ENCODE results near the gene PPEF1.

Gene PPEF1, protein sequence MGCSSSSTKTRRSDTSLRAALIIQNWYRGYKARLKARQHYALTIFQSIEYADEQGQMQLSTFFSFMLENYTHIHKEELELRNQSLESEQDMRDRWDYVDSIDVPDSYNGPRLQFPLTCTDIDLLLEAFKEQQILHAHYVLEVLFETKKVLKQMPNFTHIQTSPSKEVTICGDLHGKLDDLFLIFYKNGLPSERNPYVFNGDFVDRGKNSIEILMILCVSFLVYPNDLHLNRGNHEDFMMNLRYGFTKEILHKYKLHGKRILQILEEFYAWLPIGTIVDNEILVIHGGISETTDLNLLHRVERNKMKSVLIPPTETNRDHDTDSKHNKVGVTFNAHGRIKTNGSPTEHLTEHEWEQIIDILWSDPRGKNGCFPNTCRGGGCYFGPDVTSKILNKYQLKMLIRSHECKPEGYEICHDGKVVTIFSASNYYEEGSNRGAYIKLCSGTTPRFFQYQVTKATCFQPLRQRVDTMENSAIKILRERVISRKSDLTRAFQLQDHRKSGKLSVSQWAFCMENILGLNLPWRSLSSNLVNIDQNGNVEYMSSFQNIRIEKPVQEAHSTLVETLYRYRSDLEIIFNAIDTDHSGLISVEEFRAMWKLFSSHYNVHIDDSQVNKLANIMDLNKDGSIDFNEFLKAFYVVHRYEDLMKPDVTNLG

DNA sequence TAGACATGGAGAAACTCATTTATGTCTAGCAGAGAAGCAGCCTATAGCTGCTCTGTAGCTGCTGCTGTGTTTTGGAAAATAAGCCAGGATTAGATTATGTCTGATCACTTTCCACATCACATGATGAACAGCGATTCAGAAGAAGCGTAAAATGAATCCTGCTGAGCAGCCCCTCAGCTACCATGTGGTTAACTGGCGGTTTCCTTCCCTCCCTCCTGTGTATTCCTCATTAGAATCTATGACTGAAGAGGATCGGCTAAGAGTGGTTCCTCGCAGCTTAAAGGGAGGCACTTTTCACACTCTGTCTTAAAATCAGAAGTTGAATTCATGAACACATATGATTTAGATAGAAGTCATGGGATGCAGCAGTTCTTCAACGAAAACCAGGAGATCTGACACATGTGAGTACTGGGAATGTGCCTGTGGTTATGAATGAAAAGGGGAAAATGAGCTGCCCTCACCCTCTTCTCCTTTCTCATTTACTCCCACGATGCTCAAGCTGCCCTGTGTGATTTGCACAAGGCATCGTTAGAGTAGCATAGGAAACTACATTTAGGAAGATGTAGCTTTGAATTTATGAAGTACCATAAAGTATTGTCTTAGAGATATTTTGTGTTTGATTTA is at the start of gene PPEF1:
Gene PPEF1 (plus strand): TSS at position 220 of the 624 bp plus-strand sequence. CDS start 136 bp downstream, at position 356.
- DNase-seq (ENCODE audit: low read depth): no peak

DNA sequence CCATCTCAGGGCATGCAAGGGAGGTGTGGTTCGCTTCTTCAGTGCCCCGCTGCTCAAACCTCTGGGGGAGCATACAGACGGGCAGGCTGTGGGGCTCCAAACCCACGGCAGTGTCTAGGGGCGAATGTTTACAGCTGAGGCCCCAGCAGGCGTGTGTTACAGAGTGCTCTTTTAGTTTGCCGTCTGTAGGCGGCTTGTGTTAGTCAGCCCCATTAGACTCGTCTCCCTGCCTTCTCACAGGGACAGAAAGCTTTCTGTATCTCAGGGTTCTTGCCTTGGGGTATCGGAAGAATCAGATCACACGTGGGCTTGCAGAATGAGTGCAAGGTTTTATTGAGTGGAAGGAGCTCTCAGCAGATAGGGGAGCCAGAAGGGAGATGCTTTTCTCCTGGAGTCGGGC is 46.2 kb upstream of the PPEF1 start:
- DNase-seq (ENCODE audit: low read depth): no peak

DNA sequence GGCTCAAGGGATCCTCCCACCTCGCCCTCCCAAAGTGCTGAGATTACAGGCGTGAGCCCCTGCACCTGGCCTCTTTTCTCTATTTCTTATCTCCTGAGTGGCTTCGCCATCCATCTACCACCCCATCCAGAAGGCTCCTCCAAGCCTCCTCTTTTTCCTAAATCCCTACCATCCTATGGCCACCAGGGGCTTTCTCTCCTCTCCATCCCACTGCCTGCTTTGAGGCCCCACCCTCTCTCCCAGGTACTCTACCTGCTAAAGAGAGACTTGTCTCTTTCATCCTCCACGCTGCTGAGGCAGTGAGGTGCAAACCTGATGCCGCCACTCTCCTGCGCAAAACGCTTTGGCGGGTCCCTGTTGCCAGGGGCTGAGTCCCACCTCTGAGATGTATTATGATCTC is 42.5 kb upstream of the PPEF1 start:
- DNase-seq (ENCODE audit: low read depth): no peak

DNA sequence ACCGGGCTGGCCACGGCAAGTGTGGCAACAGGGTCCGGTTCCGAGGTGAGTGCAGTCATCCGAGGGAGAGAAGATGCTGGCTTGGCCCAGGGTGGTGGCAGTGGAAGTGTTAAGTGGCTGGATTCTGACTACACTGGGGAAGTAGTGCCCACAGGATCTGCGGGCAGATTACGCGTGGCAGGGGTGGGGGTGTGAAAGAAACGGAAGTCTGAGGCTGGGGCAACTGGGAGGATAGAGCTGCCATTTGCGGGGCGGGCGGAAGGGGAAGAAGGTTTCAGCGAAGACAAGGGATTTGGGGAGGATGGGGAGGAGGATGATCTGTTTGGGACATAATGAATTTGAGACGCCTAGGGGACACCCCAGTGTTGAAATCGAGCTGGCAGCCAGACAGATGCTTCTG is 40.8 kb upstream of the PPEF1 start:
- no peak for DNase-seq (ENCODE audit: low read depth)

DNA sequence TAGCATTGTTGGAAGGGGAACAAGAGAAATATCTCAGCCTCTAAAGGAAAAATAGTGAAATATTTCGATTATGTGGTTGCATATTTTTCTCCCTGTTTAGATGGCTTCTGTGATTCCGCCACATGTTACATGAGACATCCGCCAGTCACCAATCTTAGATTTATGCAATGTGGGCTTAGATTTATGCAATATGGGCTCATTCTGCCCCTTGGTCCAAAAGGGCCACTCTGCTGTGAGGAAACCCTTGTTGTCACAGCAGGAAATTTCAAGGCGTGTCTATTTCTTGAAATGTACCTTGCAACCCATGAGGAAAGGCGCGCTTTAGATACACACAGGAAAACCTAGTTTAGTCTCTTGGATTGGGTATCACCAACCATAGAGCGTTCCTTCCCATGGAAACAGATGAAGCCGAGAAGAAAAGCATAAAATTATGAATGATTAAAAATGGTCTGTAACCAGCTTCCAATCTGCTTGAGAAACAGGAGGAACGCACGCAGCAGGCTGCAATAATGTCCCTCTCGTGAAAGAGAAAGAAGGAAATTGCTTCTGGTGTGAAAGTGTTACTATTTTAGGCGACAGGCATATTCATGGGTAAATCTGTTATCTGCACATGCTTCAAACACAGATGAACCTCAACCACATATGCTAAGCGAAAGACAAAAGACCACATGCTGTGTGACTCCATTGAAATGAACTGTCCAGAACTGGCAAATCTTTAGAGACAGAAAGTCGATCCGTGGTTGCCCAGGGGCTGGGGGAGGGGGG is 39.2 kb upstream of the PPEF1 start:
- DNase-seq (ENCODE audit: low read depth): no peak

DNA sequence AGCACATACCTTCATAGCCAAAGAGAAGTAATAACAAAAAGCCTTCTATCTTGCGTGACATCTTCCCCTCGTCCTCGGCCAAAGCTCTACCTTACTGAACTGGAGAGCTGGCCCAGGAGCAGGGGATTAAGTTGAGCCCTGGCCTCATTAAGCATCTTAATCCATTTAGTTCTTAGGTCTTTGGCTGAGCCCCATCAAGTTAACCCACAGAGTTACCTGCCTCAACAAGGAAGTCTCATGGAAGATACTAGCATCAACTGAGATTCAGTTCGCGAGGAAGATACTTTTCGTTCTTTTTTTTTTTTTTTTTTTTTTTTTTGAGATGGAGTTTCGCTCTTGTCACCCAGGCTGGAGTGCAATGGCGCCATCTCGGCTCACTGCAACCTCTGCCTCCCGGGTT is 35.4 kb upstream of the PPEF1 start, which contains the start of gene RS1:
Gene RS1 (minus strand): TSS at position 101 of the 400 bp plus-strand sequence. CDS start 40 bp downstream, at position 61.
- no peak for DNase-seq (ENCODE audit: low read depth)

DNA sequence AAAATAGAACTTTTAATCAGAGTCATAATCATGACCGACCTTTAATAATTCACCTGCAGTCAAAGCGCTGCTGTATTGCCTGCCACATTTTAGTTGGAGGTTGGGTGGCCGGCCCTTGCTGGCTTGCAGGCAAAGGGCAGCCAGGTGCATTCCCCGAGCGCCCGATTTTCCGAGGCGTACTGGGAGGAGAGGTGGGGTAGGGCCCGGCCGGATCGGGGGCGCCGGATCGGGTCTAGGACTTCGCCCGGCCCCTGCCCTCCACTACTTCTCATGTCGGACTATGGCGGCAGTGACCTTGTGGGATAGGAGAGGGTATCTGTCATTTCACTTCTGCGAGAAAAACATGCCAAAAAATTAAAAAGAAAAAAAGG is 33.0 kb upstream of the PPEF1 start:
- no peak for DNase-seq (ENCODE audit: low read depth)

DNA sequence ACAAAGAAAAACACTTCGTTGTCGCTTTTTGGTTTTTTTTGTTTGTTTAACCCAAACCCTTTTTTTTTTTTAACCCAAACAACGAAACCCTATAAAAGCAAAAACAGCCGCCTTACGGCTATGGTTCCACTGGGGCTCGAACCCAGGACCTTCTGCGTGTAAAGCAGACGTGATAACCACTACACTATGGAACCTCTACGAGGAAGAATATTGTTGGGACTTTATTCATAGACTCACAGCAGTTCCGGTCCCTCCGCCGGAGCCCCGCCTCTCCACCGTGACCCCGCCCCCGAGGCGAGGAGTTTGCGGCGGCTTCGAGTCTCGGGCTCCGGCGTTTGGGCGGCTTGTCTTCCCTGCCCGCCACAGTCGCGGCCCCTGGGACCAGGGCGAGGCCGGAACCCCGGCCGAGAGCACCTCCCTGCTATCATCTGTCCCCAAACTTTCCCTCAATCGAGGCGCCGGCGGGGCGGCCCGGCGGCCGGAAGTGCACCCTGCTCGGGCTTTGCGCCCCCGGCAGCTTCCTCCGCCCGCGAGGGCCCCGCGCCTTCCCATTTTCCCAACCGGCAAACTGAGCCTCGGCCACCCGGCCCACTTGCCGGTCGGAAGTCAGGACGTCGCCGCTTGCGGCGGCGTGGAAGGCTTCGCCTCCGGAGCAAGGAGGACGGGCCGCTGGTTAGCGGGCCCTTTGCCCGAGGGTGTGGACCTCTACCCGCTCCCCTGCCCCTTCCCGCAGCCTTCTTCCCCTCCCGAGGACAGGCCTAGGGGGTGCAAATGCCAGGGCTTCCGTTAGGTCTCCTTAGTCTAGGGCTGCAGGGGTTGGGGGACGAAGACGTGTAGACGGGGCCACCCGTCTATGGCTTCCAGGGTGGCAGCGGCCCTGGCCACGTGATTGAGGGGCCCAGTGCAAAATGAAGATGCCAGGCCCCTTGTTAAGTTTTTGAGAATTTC is 32.4 kb upstream of the PPEF1 start:
- peak; percentile 40 for DNase-seq (ENCODE audit: low read depth)

DNA sequence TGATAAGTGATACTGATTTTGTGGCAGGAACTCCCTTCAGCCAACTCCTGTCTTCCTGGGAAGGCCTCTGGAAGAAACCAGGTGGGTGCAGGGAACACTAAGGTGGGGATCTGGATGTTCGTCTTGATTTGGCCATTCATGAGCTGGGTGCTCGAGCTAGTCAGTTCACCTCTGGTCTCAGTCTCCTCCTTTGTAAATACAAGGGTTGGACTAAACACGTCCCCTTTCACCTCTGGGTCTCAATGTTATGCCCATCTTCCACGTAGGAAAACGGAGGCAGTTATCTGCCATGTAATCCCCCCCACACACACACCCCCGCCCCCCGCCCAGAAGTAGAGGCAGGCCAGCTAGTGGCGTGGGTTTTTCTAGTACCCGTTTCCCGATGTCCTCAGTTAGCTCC is 31.4 kb upstream of the PPEF1 start:
- DNase-seq (ENCODE audit: low read depth): no peak

DNA sequence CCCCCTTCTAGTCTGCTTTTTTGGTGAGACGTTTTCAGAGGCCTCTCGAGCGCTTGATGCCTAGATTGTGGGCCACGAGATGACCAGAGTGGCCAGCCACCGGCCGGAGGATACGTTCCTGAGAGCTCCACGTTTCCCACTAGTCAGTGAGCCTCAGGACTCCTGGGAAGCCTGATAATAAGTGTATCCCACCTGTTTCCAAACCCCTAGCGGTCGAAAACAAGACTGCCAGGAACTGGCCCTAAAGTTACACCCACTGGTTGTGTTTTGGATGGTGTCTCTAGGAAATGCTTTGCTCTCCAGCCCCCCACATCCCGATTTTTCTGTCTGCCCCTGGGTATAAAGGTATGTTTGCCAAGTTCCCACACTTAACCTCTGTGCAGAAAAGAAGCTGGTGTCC is 31.0 kb upstream of the PPEF1 start:
- no peak for DNase-seq (ENCODE audit: low read depth)

DNA sequence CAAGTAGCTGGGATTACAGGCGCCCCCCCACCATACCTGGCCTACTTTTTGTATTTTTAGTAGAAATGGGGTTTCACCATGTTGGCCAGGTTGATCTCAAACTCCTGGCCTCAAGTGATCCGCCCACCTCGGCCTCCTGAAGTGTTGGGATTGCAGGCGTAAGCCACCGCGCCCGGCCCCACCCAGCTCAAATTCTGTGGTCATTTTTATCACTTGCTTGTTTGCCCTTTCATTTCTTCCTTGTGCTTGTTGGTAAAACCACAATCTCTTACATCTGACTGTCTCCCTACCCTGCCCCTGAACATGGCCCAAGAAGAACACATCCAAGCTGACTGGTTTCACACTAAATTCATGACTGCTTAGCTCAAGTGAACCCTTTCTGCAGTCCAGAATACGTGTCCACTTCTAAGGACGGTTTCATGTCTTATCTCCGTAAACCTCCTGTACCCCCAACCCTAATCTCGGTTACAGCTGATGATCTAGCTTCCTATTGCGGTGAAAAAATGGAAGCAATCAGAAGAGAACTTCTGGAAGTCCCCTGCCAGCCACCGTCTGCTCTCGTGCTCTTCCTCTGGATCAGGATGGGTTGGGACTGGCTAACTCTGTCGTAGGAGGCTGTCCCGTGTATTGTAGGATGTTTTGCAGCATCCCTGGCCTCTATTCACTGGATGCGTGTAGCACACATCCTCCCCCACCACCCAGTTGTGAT is 30.1 kb upstream of the PPEF1 start:
- DNase-seq (ENCODE audit: low read depth): no peak

DNA sequence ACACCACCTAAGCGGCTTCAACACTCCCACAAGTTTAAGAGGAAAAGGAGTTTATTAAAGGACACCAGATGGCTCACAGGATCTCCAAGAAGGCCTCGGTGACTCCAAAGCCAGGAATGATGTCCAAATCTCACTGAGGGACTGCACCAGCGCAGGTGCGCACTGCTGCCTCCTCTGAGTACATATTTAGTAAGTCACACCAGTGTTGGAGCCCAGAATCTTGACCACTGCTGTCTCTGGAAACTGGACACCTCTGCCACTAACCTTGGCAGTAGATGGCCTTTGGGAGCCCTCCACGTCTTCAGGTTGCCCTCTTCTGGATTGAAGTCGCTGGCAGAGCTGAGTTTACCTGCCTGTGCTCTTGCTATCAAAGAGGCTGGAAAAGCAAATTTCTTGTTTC is 25.4 kb upstream of the PPEF1 start:
- no peak for DNase-seq (ENCODE audit: low read depth)

DNA sequence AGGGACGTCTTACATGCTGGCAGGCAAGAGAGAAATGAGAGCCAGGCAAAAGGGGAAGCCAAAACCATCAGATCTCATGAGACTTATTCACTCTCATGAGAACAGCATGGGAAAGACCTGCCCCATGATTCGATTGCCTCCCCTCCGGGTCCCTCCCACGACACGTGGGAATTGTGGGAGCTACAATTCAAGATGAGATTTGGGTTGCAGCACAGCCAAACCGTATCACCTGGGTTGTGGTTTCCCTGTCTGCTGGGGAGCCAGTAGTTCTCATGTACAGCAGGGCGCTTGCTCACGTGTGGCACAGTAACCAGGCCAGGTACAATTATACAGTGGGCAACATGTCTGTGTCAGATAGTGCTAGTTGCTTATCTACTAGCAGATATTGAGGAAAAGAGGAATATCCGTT is 24.5 kb upstream of the PPEF1 start:
- no peak for DNase-seq (ENCODE audit: low read depth)

DNA sequence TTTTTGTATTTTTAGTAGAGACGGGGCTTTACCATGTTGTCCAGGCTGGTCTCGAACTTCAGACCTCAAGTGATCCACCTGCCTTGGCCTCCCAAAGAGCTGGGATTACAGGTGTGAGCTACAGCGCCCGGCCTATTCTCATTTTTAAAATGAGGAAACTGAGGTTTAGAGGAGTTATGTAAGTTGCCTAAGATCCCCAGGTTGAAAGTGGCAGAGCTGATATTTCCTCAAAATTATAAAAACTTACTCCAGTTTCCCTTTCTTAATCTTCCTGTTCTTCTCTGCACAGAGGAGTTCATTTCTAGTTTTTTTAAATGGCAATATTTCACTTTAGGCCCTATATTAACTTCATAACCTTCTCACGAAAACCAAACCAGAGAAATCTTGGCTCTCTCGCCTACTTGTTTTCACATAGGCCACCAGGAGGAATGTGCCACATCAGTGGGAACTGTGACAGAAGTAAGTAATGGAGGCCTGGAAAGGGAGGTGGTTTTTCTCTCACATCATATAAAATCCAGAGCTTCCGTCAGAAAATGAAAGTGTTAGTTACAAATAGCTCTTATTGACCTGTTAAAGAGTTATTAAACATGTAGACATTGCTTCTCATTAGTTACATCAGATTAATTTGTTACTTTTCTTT is 19.5 kb upstream of the PPEF1 start:
- DNase-seq (ENCODE audit: low read depth): no peak

DNA sequence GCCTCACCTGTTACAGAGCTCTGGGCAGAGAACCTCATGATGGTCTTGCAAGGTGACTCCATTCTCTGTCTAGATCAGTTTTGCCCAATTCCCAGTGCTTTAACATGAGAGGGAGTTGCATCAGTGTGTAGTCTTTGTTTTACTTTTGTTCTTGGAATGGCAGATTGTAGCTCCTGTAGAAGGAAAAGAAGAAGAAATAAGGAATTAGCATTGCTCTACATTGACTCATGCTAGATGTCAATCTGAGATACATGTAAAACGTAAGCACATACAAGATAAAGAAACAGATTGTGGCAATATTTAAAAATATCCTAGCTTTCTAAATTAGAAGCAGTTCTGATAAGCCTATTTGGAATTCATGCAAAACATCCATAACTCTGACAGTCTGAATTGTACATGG is 16.0 kb upstream of the PPEF1 start:
- DNase-seq (ENCODE audit: low read depth): no peak

DNA sequence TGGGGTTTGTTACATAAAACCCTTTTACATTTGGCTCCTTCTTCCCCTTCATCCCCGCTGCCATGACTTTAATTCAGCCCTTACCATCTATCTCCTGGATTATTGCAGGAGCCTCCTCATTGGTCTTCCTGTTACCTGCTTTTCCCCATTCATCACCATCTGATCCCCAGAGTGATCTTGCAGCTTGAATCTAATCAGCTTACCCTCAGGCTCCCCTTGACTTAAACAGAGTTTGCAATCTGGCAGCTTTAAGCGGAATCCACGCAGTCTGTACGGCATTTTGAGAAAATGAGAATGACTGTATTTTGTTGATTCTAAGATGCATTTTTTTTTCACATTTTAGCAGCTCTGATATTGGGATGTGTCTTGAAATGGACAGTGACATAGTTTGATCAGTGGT is 14.9 kb upstream of the PPEF1 start:
- no peak for DNase-seq (ENCODE audit: low read depth)

DNA sequence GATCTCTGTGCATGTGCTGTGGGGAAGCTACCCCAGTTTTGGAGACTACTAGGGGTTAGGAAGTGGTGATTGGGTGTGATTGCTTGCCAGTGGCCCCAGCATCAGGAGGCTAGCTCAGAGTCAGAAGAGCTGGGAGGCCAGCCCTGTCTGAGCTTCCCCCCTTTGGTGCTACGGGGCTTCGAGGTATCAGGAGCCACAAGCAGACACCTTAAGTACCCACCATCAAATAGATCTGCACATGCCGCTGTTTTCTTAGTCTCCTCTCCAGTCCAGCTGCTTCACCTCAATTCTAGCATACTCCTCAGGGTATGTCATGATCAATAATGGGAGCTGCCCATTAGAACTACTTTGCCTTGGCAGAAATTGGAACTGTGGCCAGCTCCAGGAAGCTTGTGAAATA is 10.8 kb upstream of the PPEF1 start:
- no peak for DNase-seq (ENCODE audit: low read depth)

DNA sequence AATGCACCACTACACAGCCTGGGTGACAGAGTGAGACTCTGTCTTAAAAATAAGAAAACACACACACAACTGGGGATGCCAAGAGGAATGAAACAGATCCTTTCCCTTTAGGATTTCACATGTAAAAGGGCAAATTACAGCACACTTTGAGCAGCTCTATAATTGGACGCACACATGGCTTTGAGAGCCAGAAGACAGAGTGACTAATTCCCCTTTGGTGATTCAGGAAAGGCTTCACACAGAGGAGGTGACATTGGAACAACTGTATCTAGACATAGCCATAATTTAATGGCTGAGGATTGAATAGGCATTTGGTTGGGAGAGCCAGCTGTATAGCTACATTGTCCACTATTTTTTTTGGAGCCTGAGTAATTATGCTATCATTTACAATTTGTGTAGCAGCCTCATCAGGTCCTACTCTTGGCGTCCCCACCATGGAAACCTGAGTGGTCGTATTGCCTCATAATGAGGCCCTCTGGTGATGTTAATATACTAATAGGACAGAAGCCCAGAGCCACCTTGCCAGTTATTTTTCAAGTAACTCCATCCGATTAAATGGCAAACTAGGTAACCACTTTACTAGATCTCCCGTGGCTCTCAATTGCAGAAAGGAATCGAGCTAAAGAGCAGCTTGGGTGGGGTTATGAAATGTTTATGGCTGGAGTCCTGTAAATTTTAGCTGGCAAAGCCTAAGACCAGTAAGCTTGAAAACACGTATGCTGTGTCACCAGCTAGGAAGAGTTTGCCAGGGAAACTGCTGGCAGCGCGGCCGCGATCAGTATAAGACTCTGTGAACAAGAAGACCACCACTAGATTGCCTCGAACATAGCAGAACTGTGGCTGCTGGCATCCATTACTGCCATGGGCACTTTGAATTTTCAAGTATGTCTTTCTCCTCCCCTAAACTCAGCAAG is 8.5 kb upstream of the PPEF1 start:
- DNase-seq (ENCODE audit: low read depth): no peak
